Brain microvascular endothelial cell (primary cell): Measurements from ENCODE around the gene GMNN.

Source experiments
- DNase-seq: peaks from one replicate; pipeline ENCODE4 v3.0.0-alpha.2; 2020
- H3K27ac ChIP-seq: fragments of 250-450 bp; sonication (Bioruptor Pico); 2 replicates; pipeline ENCODE4 v1.5.1; 2020; ENCODE audit warnings: mild to moderate bottlenecking, moderate library complexity
- H3K27me3 ChIP-seq: fragments of 250-450 bp; sonication (Bioruptor Pico); replicated peaks from 2 replicates; pipeline ENCODE4 v1.5.1; 2020; ENCODE audit warnings: mild to moderate bottlenecking
- H3K36me3 ChIP-seq: fragments of 250-450 bp; sonication (Bioruptor Pico); replicated peaks from 2 replicates; pipeline ENCODE4 v1.5.1; 2020; ENCODE audit warnings: mild to moderate bottlenecking
- H3K4me3 ChIP-seq: 2 replicates; pipeline ENCODE4 v1.5.1; 2011; ENCODE audit warnings: low read depth, mild to moderate bottlenecking, control low read depth, low read length, moderate library complexity
- CTCF ChIP-seq: IDR thresholded peaks from 2 replicates; pipeline ENCODE4 v1.5.1; 2011; ENCODE audit warnings: low read depth, mild to moderate bottlenecking, moderate library complexity, low read length, control low read depth, inconsistent platforms; ENCODE audit errors: missing control alignments
- in situ Hi-C: cut with HindIII; loops from 2 replicates; pipeline ENCODE4 v1.10.0; 2017; ENCODE audit warnings: low sequenced_read_pairs, low pct_ligation_motif_present

The GMNN gene

GRCh38 chr6:24766680-24767462 lies 7.9 kb upstream of the GMNN start:
- H3K27ac ChIP-seq: no peak overlapping the region
- no peaks in the 10 kb centered on the region for H3K36me3 ChIP-seq
- no peak for DNase-seq
- H3K4me3 ChIP-seq: no peak overlapping the region
- H3K27me3 ChIP-seq: no peaks in the 10 kb centered on the region
- in situ Hi-C loops: no loop called here
- peak; percentile 36 for TF ChIP-seq CTCF

GRCh38 chr6:24768361-24768760 lies 6.4 kb upstream of the GMNN start:
- H3K36me3 ChIP-seq: no peaks in the 10 kb centered on the region

GRCh38 chr6:24775520-24776058 lies 852 bp downstream of the GMNN start:
- DNase-seq: peak; percentile 51
- in situ Hi-C loops: no loop called here
- TF ChIP-seq CTCF: no peak
- H3K36me3 ChIP-seq: no peaks in the 10 kb centered on the region
- peak overlapping the region; percentile 100 for H3K4me3 ChIP-seq
- no peaks in the 10 kb centered on the region for H3K27me3 ChIP-seq
- H3K27ac ChIP-seq: peak overlapping the region; percentile 81

More at GRCh38 chr6:24768361-24768760, 6.4 kb upstream of the GMNN start:
- no peak for DNase-seq
- in situ Hi-C loops: no loop called here
- Histone ChIP-seq H3K4me3 (no peak overlapping the region), H3K27ac (no peak overlapping the region), H3K27me3 (no peaks in the 10 kb centered on the region)
- TF ChIP-seq CTCF: no peak

- in situ Hi-C loops: no loop called here
- no peak for TF ChIP-seq CTCF
- H3K27me3 ChIP-seq: no peaks in the 10 kb centered on the region
- peaks cover 2% of the 10 kb centered on the region for H3K36me3 ChIP-seq
- no peak overlapping the region for H3K27ac ChIP-seq
- no peak overlapping the region for H3K4me3 ChIP-seq
- DNase-seq: no peak
These were observed 2.5 kb downstream of the GMNN start for GRCh38 chr6:24777227-24777626.

- H3K36me3 ChIP-seq: peaks cover 5% of the 10 kb centered on the region
- no peak for DNase-seq
- no peaks in the 10 kb centered on the region for H3K27me3 ChIP-seq
- no peak overlapping the region for H3K27ac ChIP-seq
- TF ChIP-seq CTCF: no peak
- no peak overlapping the region for H3K4me3 ChIP-seq
- in situ Hi-C loops: no loop called here
These were observed 3.4 kb downstream of the GMNN start for GRCh38 chr6:24778121-24778520.

GRCh38 chr6:24778878-24779277 lies 4.1 kb downstream of the GMNN start:
- Histone ChIP-seq H3K27ac (no peak overlapping the region), H3K36me3 (peaks cover 5% of the 10 kb centered on the region), H3K4me3 (no peak overlapping the region), H3K27me3 (no peaks in the 10 kb centered on the region)
- no peak for TF ChIP-seq CTCF
- in situ Hi-C loops: no loop called here
- DNase-seq: no peak
